Fibroblast of skin of back (primary cell): ENCODE data around the gene SRRM5.
"Not testable (repeated sequence)": the region's sequence is repeated elsewhere in the genome, so short reads cannot be mapped to it uniquely, and the experiment has no call there.

Experiments
- DNase-seq: peaks from one replicate; pipeline ENCODE4 v3.0.0-alpha.2; 2013

The SRRM5 gene

GRCh38 chr19:43639519-43640423 lies 27.9 kb downstream of the SRRM5 start, which contains the start of gene CADM4:
TSS of gene CADM4 (minus strand) at chr19:43639850. CDS start at chr19:43639790, 60 bp downstream.
- no peak for DNase-seq

DNA sequence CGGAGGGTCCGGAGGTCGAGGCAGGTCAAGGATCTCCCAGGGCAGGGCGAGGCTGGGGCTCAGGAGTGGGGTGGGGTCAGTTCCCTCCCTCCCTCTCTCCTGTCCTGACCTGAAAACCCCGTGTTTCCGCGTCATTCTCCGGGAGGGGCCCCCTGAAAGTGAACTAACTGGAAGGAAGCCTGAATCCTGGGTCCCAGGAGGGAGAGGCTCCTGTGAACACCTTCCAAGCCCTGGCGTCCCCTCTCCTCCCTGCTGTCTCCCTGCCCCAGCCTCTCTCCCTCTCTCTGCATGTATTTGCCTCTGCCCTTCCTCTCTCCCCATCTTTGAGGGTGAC lies 28.5 kb downstream of the SRRM5 start:
- DNase-seq: no peak

DNA sequence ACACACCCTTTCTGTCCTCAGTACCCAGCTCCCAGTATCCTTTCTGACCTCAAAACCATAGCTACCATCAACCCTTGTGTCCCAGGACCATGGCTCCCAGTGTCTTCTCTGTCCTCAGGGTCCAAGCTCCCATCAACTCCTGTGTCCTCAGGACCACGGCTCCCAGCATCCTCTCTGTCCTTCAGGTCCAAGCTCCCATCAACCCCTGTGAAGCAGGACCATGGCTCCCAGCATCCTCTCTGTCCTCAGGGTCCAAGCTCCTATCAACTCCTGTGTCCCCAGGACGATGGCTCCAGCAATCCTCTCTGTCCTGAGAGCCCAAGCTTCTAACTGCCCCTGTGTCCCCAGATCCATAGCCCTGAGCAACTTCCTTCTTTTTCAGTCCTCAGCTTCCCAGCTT lies 29.4 kb downstream of the SRRM5 start:
- no peak for DNase-seq

DNA sequence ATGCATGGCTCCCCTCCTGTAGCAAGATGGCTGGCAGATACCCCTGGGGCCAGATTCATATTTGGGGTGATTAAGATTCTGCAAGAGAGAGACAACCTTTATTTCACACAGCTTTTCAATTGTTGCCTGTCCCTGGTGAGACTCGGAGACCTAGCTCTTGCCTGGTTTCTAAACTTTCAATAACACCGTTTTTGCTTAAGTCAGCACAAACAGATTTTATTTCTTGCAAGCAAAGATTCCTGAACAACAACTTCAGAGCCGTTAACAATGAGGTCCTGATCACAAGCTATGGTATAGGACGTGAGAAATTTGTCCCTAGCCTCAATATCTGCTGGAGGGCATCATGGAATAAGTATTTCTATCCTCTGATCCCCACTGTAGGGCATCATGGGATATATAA lies 30.6 kb downstream of the SRRM5 start:
- no peak for DNase-seq

GRCh38 chr19:43643326-43643725 lies 31.4 kb downstream of the SRRM5 start:
- no peak for DNase-seq

GRCh38 chr19:43644181-43644580 lies 32.3 kb downstream of the SRRM5 start:
- no peak for DNase-seq

DNA sequence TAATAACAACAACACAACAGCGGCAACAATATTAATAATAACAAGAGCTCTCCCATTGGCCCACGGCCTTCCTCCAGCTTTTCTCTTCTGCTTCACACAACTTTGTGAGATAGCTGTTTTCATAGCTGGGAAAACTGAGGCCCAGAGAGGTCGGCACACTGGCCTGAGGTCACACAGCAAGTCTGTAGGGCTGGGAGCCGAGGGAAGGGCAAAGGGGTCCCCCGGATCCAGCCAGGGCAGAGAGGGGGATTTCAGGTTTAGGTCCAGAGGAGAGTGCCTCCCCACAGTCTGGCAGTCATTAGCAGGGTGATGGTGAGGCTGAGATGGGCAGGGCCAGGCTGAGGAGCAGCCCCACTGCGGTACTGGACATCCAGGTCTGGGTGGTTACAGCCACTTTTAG lies 36.7 kb downstream of the SRRM5 start:
- no peak for DNase-seq

DNA sequence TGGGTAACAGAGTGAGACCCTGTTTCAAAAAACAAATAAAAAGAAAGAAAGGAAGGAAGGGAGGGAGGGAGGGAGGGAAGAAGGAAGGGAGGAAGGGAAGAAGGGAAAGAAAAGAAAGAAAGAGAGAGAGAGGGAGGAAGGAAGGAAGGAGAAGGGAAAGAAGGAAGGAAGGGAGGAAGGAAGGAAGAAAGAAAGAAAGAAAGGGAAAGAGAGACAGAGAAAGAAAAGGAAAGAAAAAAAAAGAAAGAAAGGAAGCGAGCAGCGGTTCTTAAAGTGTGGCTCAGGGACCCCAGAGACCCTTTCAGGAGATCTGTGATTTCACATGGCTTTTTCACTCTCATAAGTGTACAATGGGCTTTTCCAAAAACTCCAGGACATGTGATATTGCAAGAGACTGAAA lies 37.6 kb downstream of the SRRM5 start:
- DNase-seq: no peak

DNA sequence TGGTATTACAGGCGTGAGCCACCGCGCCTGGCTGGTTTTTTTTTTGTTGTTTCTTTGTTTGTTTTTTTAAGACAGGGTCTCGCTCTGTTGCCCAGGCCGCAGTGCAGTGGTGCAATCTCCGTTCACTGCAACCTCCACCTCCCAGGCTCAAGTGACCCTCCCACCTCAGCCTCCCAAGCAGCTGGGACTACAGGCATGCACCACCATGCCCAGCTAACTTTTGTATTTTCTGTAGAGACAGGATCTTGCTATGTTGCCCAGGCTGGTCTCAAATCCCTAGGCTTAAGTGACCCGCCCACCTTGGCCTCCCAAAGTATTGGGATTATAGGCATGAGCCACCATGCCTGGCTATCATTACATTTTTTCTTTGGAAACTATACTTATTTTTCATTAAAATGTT lies 38.4 kb downstream of the SRRM5 start:
- not testable (repeated sequence) for DNase-seq

GRCh38 chr19:43651758-43652545 lies 40.1 kb downstream of the SRRM5 start:
- peak; percentile 59 for DNase-seq

- DNase-seq: no peak
These were observed 40.6 kb downstream of the SRRM5 start for GRCh38 chr19:43652546-43652874.

DNA sequence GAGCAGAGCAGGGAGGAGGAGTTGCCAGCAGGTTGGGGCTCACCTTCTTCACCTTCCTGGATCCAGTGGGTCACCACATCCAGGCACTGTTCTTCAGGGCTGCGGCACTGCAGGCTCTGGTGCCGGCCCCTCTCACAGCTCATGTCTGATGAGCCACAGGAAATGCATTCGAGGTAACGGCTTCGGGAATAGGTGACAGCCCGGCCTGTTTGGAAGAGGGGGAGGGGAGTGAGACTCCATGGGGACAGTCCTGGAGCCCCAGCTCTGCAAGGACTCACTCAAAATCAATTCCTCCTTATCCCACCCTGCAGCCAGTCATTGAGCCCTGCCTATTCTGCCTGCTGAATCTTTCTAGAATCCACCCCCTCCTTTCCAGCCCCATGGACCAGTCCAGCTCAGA lies 44.5 kb downstream of the SRRM5 start:
- DNase-seq: no peak

- DNase-seq: no peak
These were observed 46.1 kb downstream of the SRRM5 start for GRCh38 chr19:43658001-43658400.

DNA sequence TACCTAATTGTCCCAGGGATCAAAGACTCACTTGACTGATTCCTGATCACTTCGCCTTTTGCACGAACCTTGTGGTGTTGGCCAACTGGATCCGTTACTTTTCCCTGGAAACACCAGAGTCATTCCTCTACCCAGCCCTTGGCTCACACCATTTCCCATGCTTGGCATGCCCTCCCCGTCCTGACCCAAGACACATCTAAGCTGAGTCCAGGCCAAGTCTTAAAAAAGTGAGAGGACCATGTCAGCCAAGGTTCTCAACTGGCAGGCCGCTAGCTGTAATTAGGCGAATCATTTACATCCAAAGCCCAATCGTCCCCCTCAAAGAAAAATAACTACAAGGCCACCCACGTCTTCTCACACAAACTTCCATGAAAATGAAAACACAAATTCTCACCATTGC lies 46.6 kb downstream of the SRRM5 start:
- no peak for DNase-seq

- no peak for DNase-seq
These were observed 48.5 kb downstream of the SRRM5 start for GRCh38 chr19:43660301-43660970.

DNA sequence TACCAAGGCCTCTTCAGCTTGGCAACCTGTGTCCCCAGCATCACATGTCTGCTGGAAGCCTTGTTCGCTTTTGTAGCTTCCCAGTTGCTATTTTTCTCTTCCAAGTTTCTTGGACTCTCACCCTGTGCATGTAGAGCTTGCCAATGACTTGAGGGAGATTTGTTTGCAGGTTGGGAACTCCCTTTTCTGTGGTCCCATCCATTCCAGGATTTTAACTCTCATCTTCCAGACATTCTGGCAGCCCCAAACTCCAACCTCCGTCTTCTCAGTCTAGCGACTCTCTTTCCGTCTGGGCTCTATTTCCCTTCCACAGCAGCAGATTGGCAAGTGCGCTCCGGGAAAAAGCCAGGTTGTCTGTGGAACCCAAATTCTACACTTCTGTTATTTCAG lies 49.1 kb downstream of the SRRM5 start:
- DNase-seq: no peak

GRCh38 chr19:43662487-43662886 lies 50.6 kb downstream of the SRRM5 start:
- peak; percentile 15 for DNase-seq

DNA sequence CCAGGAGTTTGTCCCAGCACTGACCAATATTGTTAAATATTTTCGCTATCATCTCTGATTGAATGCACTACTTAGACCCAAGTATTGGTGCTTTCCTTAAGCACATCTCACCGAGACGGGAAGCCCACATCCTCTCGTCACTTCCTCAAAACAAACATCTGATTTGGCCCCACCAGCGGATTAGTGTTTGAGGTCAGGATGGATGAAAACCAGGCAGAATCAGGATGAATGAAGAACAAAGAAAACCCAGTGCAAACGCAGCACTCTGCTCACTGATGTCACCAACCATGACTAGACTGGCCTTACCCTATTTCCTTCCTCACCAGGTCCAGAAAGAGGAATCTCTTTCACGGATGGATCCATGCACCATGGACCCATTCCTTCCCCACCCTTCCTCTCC lies 52.1 kb downstream of the SRRM5 start:
- no peak for DNase-seq
